Right renal cortex interstitium (tissue), 3 donors: ENCODE measurements around the gene PDLIM5. TPM values are rescaled to one million over a fixed set of nuclear protein-coding genes. Genes with fewer than 3 reads are reported as not detected.
"Not testable (repeated sequence)": the region's sequence is repeated elsewhere in the genome, so short reads cannot be mapped to it uniquely, and the experiment has no call there.

Experiments used
- DNase-seq, 3 donors: peaks; one replicate each; pipeline ENCODE4 v3.0.0-alpha.2; 2013; ENCODE audit warnings: low read depth in 3 of 3, low spot score in 2 of 3
- polyA plus RNA-seq, 3 donors: library from polyadenylated mRNA; unstranded; fragments of 120-200 nt; gene quantifications; one replicate each; pipeline ENCODE4 v1.2.1, GENCODE V29; 2013; ENCODE audit not compliant: insufficient read length in 3 of 3

The PDLIM5 gene
- polyA plus RNA-seq, 3 donors = 50.9 to 59.2 (median 54.0) TPM

- no peak for DNase-seq
These were observed 100.2 kb downstream of the PDLIM5 start for GRCh38 chr4:94551643-94552564.

GRCh38 chr4:94556047-94556446 is 104.3 kb downstream of the PDLIM5 start:
- DNase-seq = not testable (repeated sequence)

- not testable (repeated sequence) for DNase-seq
These were observed 105.9 kb downstream of the PDLIM5 start for GRCh38 chr4:94557632-94558031.

GRCh38 chr4:94558392-94558904 is 106.7 kb downstream of the PDLIM5 start:
- no peak for DNase-seq

GRCh38 chr4:94559351-94559806 is 107.6 kb downstream of the PDLIM5 start:
- no peak for DNase-seq

- DNase-seq = no peak
These were observed 109.7 kb downstream of the PDLIM5 start for GRCh38 chr4:94561249-94562024.

GRCh38 chr4:94562285-94562684 is 110.5 kb downstream of the PDLIM5 start:
- no peak for DNase-seq

GRCh38 chr4:94564252-94564651 is 112.5 kb downstream of the PDLIM5 start:
- DNase-seq = no peak

- no peak for DNase-seq
These were observed 114.7 kb downstream of the PDLIM5 start for GRCh38 chr4:94566420-94566819.

GRCh38 chr4:94567811-94568210 is 116.1 kb downstream of the PDLIM5 start:
- DNase-seq = no peak

GRCh38 chr4:94570558-94570957 is 118.8 kb downstream of the PDLIM5 start:
- no peak for DNase-seq

GRCh38 chr4:94571298-94571697 is 119.6 kb downstream of the PDLIM5 start:
- DNase-seq = no peak

GRCh38 chr4:94571715-94572114 is 120.0 kb downstream of the PDLIM5 start:
- no peak for DNase-seq

GRCh38 chr4:94574050-94574449 is 122.3 kb downstream of the PDLIM5 start:
- DNase-seq = no peak

GRCh38 chr4:94574616-94575015 is 122.9 kb downstream of the PDLIM5 start:
- no peak for DNase-seq

GRCh38 chr4:94575652-94576051 is 123.9 kb downstream of the PDLIM5 start:
- no peak for DNase-seq

- DNase-seq = no peak
These were observed 124.5 kb downstream of the PDLIM5 start for GRCh38 chr4:94576210-94576609.

- DNase-seq = no peak
These were observed 125.4 kb downstream of the PDLIM5 start for GRCh38 chr4:94577136-94577535.

GRCh38 chr4:94578195-94578594 is 126.5 kb downstream of the PDLIM5 start:
- DNase-seq = no peak

- no peak for DNase-seq
These were observed 130.0 kb downstream of the PDLIM5 start for GRCh38 chr4:94581766-94582165.

GRCh38 chr4:94582517-94582916 is 130.8 kb downstream of the PDLIM5 start:
- DNase-seq = no peak
